HFFc6 (cell line): ENCODE data around the gene HLA-DRA. TPM values are rescaled to one million over a fixed set of nuclear protein-coding genes. Genes with fewer than 3 reads are reported as not detected.

Source experiments
- DNase-seq: peaks from one replicate; pipeline ENCODE4 v3.0.0-alpha.2; 2018
- H3K27ac Mint-ChIP-seq: 2 replicates; pipeline ENCODE4 v1.8.0; 2020; ENCODE audit warnings: mild to moderate bottlenecking, mixed read lengths
- H3K27me3 Mint-ChIP-seq: 2 replicates; pipeline ENCODE4 v1.8.0; 2021; ENCODE audit warnings: mild to moderate bottlenecking, moderate library complexity, mixed read lengths; ENCODE audit not compliant: insufficient read depth
- H3K36me3 Mint-ChIP-seq: 2 replicates; pipeline ENCODE4 v1.8.0; 2021; ENCODE audit warnings: low read depth, mixed read lengths
- H3K4me1 Mint-ChIP-seq: 2 replicates; pipeline ENCODE4 v1.8.0; 2020; ENCODE audit warnings: low read depth, mixed read lengths
- H3K4me3 Mint-ChIP-seq: 2 replicates; pipeline ENCODE4 v1.8.0; 2020; ENCODE audit warnings: mild to moderate bottlenecking, moderate library complexity, mixed read lengths
- H3K9me3 Mint-ChIP-seq: 2 replicates; pipeline ENCODE4 v1.8.0; 2020; ENCODE audit warnings: mild to moderate bottlenecking, mixed read lengths
- CTCF ChIP-seq: fragments of 200-600 bp; sonication (generic); IDR thresholded peaks from 2 replicates; pipeline ENCODE4 v1.5.0; 2021; ENCODE audit warnings: antibody characterized with exemption, mild to moderate bottlenecking
- total RNA-seq, 6 experiments: library from RNA; stranded (reverse); fragmentation: NEBNext Ultra II Directional; extraction: Animal tissue kit (Norgen Biotek cat#: 25700); gene quantifications; 2 replicates in 1 of 6; 3 replicates in 5 of 6; pipeline ENCODE4 v1.2.3, GENCODE V29; 2021

Gene HLA-DRA
- total RNA-seq, 6 experiments from 2014 or later: not detected

GRCh38 chr6:32401284-32401963 lies 38.3 kb upstream of the HLA-DRA start:
- Mint-ChIP-seq H3K27me3 (peaks cover 31% of the 10 kb centered on the region), H3K4me1 (peaks cover 6% of the 10 kb centered on the region), H3K27ac (no peak overlapping the region), H3K4me3 (no peak overlapping the region), H3K9me3 (no peaks in the 10 kb centered on the region; the same call in 1 of the 2 replicates), H3K36me3 (no peaks in the 10 kb centered on the region)
- no peak for DNase-seq
- no peak for TF ChIP-seq CTCF

DNA sequence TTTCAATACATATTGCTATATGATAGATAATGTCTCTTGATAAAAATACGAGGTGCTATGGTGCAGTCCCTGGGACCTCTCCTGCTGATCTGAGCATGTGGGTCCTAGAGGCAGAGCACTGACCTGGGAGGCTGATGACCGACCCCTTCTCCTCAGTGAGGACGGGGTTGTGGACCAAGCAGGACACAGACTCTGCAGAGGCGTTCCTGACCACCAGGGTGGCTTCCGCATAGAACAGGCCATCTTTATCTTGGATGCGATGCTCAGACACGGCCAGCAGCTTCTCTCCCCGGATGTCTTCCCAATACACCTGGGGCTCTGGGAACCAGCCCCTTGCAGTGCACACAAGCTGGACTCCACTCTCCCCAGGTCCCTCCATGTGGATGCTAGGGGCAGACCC lies 36.9 kb upstream of the HLA-DRA start:
- no peak for DNase-seq
- Mint-ChIP-seq H3K36me3 (no peaks in the 10 kb centered on the region), H3K27ac (no peak overlapping the region), H3K9me3 (no peaks in the 10 kb centered on the region), H3K4me3 (no peak overlapping the region), H3K27me3 (peaks cover 33% of the 10 kb centered on the region), H3K4me1 (no peaks in the 10 kb centered on the region)
- no peak for TF ChIP-seq CTCF

DNA sequence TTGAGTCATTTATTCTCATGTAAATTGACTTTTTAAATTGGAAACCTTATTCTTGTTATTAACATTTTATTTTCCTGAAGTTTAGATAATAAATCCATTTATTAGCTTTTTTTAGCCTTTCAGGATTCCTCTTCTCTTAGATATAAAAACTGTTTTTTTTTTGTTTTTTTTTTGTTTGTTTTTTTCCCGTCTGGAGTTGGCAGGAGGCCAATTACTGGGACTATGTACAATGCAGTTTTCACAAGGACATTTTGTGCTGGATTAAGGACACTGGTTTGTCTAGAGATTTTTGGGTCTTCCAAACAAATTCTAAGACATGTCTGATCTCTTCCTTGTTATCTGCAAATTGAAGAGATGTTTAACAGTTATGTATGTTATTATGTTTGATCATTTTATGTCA lies 34.0 kb upstream of the HLA-DRA start:
- no peaks in the 10 kb centered on the region for H3K9me3 Mint-ChIP-seq
- H3K27ac Mint-ChIP-seq: no peak overlapping the region
- no peak overlapping the region for H3K4me3 Mint-ChIP-seq
- H3K4me1 Mint-ChIP-seq: no peaks in the 10 kb centered on the region
- no peak for DNase-seq
- H3K36me3 Mint-ChIP-seq: no peaks in the 10 kb centered on the region
- peaks cover 27% of the 10 kb centered on the region for H3K27me3 Mint-ChIP-seq
- TF ChIP-seq CTCF: no peak

GRCh38 chr6:32406197-32406596 lies 33.5 kb upstream of the HLA-DRA start:
- TF ChIP-seq CTCF: no peak
- no peaks in the 10 kb centered on the region for H3K36me3 Mint-ChIP-seq
- peaks cover 30% of the 10 kb centered on the region for H3K27me3 Mint-ChIP-seq
- no peaks in the 10 kb centered on the region for H3K9me3 Mint-ChIP-seq
- H3K4me1 Mint-ChIP-seq: no peaks in the 10 kb centered on the region
- no peak overlapping the region for H3K27ac Mint-ChIP-seq
- H3K4me3 Mint-ChIP-seq: no peak overlapping the region
- no peak for DNase-seq

- no peaks in the 10 kb centered on the region for H3K4me1 Mint-ChIP-seq
- peaks cover 32% of the 10 kb centered on the region for H3K27me3 Mint-ChIP-seq
- no peak for DNase-seq
- H3K9me3 Mint-ChIP-seq: no peaks in the 10 kb centered on the region
- H3K36me3 Mint-ChIP-seq: no peaks in the 10 kb centered on the region
- H3K27ac Mint-ChIP-seq: no peak within 1 kb of the TSS
- no peak within 1 kb of the TSS for H3K4me3 Mint-ChIP-seq
- TF ChIP-seq CTCF: no peak
These were observed 32.8 kb upstream of the HLA-DRA start, which contains the start of gene BTNL2 for GRCh38 chr6:32406857-32407256. Gene BTNL2 (minus strand): TSS chr6:32407181. CDS start chr6:32407123, 58 bp downstream.
